Retinal pigment epithelial cell (primary cell): ENCODE results near the gene PLA2R1.

Experiments used
- DNase-seq: peaks from one replicate; pipeline ENCODE4 v3.0.0-alpha.2; 2010; ENCODE audit warnings: low read depth
- H3K4me3 ChIP-seq: 2 replicates; pipeline ENCODE4 v1.5.1; 2011; ENCODE audit warnings: mild to moderate bottlenecking, low read length, control low read depth, moderate library complexity
- TF ChIP-seq, protein P1 (sequence below): conservative IDR thresholded peaks from 2 replicates; pipeline ENCODE4 v1.5.1; 2011; ENCODE audit warnings: low read depth, low read length, control low read depth, inconsistent platforms

The PLA2R1 gene

DNA sequence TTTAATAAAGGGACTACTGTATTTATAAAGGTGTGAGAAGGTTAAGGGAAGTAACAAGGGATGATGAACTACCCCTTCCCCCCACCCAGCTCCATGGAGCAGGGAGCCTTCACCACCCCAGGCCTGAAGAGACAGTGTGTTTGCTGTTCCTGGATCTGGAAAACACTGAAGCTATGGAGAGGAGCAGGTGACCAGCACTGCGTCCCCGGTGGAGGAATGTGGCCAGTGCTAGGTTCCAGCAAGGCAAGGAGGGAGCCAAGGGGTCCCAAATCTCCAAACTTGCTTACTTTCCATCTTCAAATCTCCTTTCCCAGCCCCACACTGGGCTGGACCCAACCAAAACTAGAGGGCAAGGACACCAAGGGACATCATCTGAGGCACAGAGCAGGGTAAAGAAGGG lies 135.7 kb downstream of the PLA2R1 start:
- H3K4me3 ChIP-seq: no peak overlapping the region
- DNase-seq: no peak
- TF ChIP-seq, protein P1, sequence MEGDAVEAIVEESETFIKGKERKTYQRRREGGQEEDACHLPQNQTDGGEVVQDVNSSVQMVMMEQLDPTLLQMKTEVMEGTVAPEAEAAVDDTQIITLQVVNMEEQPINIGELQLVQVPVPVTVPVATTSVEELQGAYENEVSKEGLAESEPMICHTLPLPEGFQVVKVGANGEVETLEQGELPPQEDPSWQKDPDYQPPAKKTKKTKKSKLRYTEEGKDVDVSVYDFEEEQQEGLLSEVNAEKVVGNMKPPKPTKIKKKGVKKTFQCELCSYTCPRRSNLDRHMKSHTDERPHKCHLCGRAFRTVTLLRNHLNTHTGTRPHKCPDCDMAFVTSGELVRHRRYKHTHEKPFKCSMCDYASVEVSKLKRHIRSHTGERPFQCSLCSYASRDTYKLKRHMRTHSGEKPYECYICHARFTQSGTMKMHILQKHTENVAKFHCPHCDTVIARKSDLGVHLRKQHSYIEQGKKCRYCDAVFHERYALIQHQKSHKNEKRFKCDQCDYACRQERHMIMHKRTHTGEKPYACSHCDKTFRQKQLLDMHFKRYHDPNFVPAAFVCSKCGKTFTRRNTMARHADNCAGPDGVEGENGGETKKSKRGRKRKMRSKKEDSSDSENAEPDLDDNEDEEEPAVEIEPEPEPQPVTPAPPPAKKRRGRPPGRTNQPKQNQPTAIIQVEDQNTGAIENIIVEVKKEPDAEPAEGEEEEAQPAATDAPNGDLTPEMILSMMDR: no peak

- H3K4me3 ChIP-seq: no peak overlapping the region
- no peak for DNase-seq
- TF ChIP-seq, protein P1: no peak
Observed at GRCh38 chr2:159925975-159926374, 136.4 kb downstream of the PLA2R1 start.

GRCh38 chr2:159922563-159922962 lies 139.9 kb downstream of the PLA2R1 start:
- TF ChIP-seq, protein P1: no peak
- DNase-seq: no peak
- no peak overlapping the region for H3K4me3 ChIP-seq

DNA sequence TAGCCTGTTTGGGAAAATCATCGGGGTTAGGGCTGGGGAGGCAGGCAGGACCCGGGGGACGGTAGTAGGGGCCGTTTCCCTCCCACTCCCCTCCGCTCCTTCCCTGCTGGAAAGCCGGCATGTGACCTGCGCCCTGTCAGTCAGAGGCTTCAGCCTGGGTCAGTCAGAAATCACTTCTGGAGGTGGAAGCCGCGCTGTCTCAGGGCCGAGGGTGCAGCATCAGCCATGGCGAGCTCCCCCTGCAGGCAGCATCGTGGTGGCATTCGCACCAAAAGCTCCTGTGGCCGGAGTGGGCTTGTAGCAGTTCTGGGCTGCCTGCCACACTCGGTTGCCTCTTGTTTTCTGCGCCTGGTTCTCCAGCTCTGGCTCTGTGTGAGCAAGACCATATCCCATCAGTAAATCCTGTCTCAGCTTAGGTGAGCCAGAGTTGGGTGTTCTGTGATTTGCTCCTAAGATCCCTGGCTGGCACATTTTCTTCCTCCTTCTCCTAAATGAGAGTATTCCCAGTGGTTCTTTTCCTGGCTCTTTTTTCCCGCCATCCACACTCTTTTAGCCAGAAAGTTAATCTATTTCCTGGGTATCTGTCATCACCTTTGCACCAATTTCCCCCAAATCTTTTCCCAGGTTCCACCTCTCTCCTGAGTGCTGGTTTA lies 140.5 kb downstream of the PLA2R1 start:
- H3K4me3 ChIP-seq: no peak overlapping the region
- peak; percentile 32 for DNase-seq
- TF ChIP-seq, protein P1: peak; percentile 92

DNA sequence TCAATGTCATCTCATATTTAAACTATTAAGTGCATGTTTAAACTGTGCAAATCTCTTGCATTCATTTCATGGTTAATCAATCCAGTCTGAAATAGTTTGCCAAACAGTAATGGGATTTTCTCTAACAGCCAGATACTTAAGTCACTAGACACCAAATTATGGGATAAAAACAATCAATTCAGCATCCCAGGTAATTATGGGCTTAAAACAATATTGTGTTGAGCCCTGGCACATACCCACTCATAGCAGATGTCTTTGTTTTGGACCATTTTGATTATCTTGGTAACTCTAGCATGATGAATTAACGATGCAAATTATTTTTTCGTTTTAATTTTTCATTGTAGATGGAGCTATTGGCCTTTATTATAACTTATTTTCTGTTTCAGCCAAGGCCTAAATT lies 145.9 kb downstream of the PLA2R1 start:
- DNase-seq: no peak
- no peak overlapping the region for H3K4me3 ChIP-seq
- TF ChIP-seq, protein P1: no peak

DNA sequence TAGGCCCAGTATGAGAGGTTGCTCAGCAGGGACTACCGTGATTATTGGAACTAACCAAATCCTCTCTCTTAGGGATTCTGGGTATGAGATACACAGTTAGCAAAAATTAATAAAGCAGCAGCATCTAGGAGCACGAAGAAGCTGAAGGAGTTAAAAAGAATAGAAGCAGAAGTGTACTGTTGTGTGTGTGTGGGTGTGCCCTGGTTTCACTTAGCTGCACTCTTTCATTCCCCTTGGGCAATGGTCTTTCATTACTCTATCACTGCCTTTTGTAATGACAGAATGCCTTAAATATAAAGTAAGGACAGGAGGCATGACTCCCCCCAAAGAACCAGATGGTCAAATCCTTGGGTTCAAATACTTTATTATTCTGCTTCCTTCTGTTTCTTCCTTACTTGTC lies 148.5 kb downstream of the PLA2R1 start:
- H3K4me3 ChIP-seq: no peak overlapping the region
- DNase-seq: no peak
- TF ChIP-seq, protein P1: no peak

GRCh38 chr2:159912580-159912979 lies 149.8 kb downstream of the PLA2R1 start:
- DNase-seq: no peak
- no peak overlapping the region for H3K4me3 ChIP-seq
- TF ChIP-seq, protein P1: no peak
